HepG2 (cell line): ENCODE data around the gene YWHAQ. TPM values are rescaled to one million over a fixed set of nuclear protein-coding genes. Genes with fewer than 3 reads are reported as not detected.

Experiments used
- AGO2 ChIP-seq: fragments of 200-400 bp; formaldehyde crosslinking; optimal IDR thresholded peaks from 2 replicates; pipeline ENCODE3; 2017; ENCODE audit warnings: mild to moderate bottlenecking, low read depth, low read length, moderate library complexity
- ATF4 ChIP-seq, 2 experiments: fragments of 450-650 bp in 1 of 2; sonication (generic) in 1 of 2; formaldehyde crosslinking; IDR thresholded peaks; 2 replicates each; pipeline versions ENCODE4 v1.5.0 to v1.8.0; 2020 to 2022; ENCODE audit warnings: mild to moderate bottlenecking in 1 of 2, missing genetic modification reagents in 1 of 2
- BRF2 ChIP-seq: sonication (generic); formaldehyde crosslinking; IDR thresholded peaks from 2 replicates; pipeline ENCODE4 v1.8.1; 2022; ENCODE audit warnings: mild to moderate bottlenecking, missing genetic modification reagents
- E2F5 ChIP-seq: sonication (generic); formaldehyde crosslinking; conservative IDR thresholded peaks from 2 replicates; pipeline ENCODE4 v1.4.0; 2020; ENCODE audit warnings: missing genetic modification reagents
- EP300 ChIP-seq, 3 experiments: sonication (generic) in 1 of 3; formaldehyde crosslinking in 1 of 3; IDR thresholded peaks; 2 replicates each; pipeline versions ENCODE4 v1.5.1 to v1.6.1; 2011 to 2020; ENCODE audit warnings: low read depth in 2 of 3, low read length in 2 of 3, borderline replicate concordance in 1 of 3, improper control_type of control experiment in 1 of 3, mild to moderate bottlenecking in 1 of 3, missing genetic modification reagents in 1 of 3, moderate library complexity in 1 of 3
- GRHL1 ChIP-seq: sonication (generic); formaldehyde crosslinking; conservative IDR thresholded peaks from 2 replicates; pipeline ENCODE4 v1.8.0; 2022; ENCODE audit warnings: missing genetic modification reagents
- HES4 ChIP-seq: sonication (generic); formaldehyde crosslinking; IDR thresholded peaks from 2 replicates; pipeline ENCODE4 v1.9.0; 2021; ENCODE audit warnings: mild to moderate bottlenecking, missing genetic modification reagents, borderline replicate concordance
- MLXIP ChIP-seq: sonication (generic); formaldehyde crosslinking; IDR thresholded peaks from 2 replicates; pipeline ENCODE4 v1.9.0; 2021; ENCODE audit warnings: missing genetic modification reagents, borderline replicate concordance
- MXD4 ChIP-seq: IDR thresholded peaks from 2 replicates; pipeline ENCODE4 v1.6.1; 2016; ENCODE audit warnings: mild to moderate bottlenecking, missing biosample characterization, missing genetic modification reagents
- REST ChIP-seq, 2 experiments: IDR thresholded peaks; 2 replicates each; pipeline ENCODE4 v1.6.1; 2011 to 2012; ENCODE audit warnings: low read length in 2 of 2, borderline replicate concordance in 1 of 2, low read depth in 1 of 2, mild to moderate bottlenecking in 1 of 2, moderate library complexity in 1 of 2
- TRIM24 ChIP-seq: sonication (generic); formaldehyde crosslinking; IDR thresholded peaks from 2 replicates; pipeline ENCODE4 v1.8.0; 2022; ENCODE audit warnings: mild to moderate bottlenecking, missing genetic modification reagents
- YEATS4 ChIP-seq: sonication (generic); formaldehyde crosslinking; IDR thresholded peaks from 2 replicates; pipeline ENCODE4 v1.4.0; 2020; ENCODE audit warnings: missing genetic modification reagents, borderline replicate concordance
- ZNF124 ChIP-seq: sonication (generic); formaldehyde crosslinking; IDR thresholded peaks from 2 replicates; pipeline ENCODE4 v1.4.0; 2020; ENCODE audit warnings: missing genetic modification reagents
- polyA plus RNA-seq, 8 experiments: library from polyadenylated mRNA; depleted of rRNA in 3 of 8; stranded (reverse) in 7 of 8; unstranded in 1 of 8; fragments of >200 nt; fragmentation: Illumina TruSeq in 4 of 8; extraction: Trizol in 4 of 8; gene quantifications; 2 replicates each; pipeline versions ENCODE4 v1.2.1 to v1.2.3, GENCODE V29; 2011 to 2016; ENCODE audit warnings: low read depth in 4 of 8, missing spikeins in 1 of 8, mixed read lengths in 1 of 8; ENCODE audit not compliant: insufficient read depth in 1 of 8
- total RNA-seq, 5 experiments: library from RNA; depleted of rRNA; stranded (reverse); fragments of >200 nt; fragmentation: Illumina TruSeq; extraction: Trizol; gene quantifications; 2 replicates each; pipeline ENCODE4 v1.2.3, GENCODE V29; 2016; ENCODE audit warnings: low read depth in 1 of 5

Gene YWHAQ
- total and polyA plus RNA-seq, 2 of the 13 experiments (the other 11 are each of a cell fraction or from before 2014, with no cell fraction given) = 160 to 304 TPM

- no peak; a peak in 1 of 4 replicates for TF ChIP-seq REST (IDR thresholded peaks at IDR 0.05; ENCODE audit: borderline replicate concordance in 1 of 2, low read depth in 1 of 2, low read length in 2 of 2)
- TF ChIP-seq YEATS4 (CRISPR knock-in tag) = peak; percentile 95; the same call in 1 of the 2 replicates
- peak; percentile 73; the same call in 1 of the 2 replicates for TF ChIP-seq E2F5 (CRISPR knock-in tag)
- peak; percentile 92 for TF ChIP-seq MXD4
- TF ChIP-seq HES4 (CRISPR knock-in tag) = peak; percentile 59; the same call in 1 of the 2 replicates
- TF ChIP-seq EP300 (IDR thresholded peaks at IDR 0.05; ENCODE audit: low read depth in 2 of 2, low read length in 2 of 2) = peak in 1 of 2 experiments; percentile 44; a peak in 2 of 4 replicates
- no peak for TF ChIP-seq EP300 (CRISPR knock-in tag; IDR thresholded peaks at IDR 0.05; ENCODE audit: borderline replicate concordance)
- TF ChIP-seq TRIM24 (CRISPR knock-in tag) = 0 out of 2 replicates have a peak, but pooled peaks have one; percentile 47
- peak; percentile 76; the same call in 1 of the 2 replicates for TF ChIP-seq BRF2 (CRISPR knock-in tag)
- TF ChIP-seq MLXIP (CRISPR knock-in tag) = no peak; the same call in 1 of the 2 replicates
- TF ChIP-seq GRHL1 (CRISPR knock-in tag) = no peak
- TF ChIP-seq ATF4 (CRISPR knock-in tag; IDR thresholded peaks at IDR 0.05) = peak in 1 of 2 experiments; percentile 76; a peak in 2 of 4 replicates
- peak; percentile 90 for TF ChIP-seq AGO2
- TF ChIP-seq ZNF124 (CRISPR knock-in tag) = no peak; the same call in 1 of the 2 replicates
Observed at GRCh38 chr2:9555297-9556120, 75.3 kb downstream of the YWHAQ start, which contains the start of gene ADAM17 (continued).
